HG03558 (cell line): ENCODE data around the gene ENO2.
A peak's percentile ranks its signal among the peaks of the same experiment; 100 is the strongest.
"Not testable (repeated sequence)": the region's sequence is repeated elsewhere in the genome, so short reads cannot be mapped to it uniquely, and the experiment has no call there.

Experiments
- ATAC-seq: cut with Tn5 transposase; IDR thresholded peaks from one replicate; pipeline ENCODE4 v1.9.1; 2021; ENCODE audit warnings: moderate number of reproducible peaks; ENCODE audit not compliant: unreplicated experiment; ENCODE audit errors: extremely low read depth

The ENO2 gene

GRCh38 chr12:6884539-6884938 is 29.8 kb upstream of the ENO2 start:
- ATAC-seq: no peak

GRCh38 chr12:6886206-6886999 is 28.0 kb upstream of the ENO2 start:
- ATAC-seq: not testable (repeated sequence)

GRCh38 chr12:6887460-6887859 is 26.9 kb upstream of the ENO2 start:
- ATAC-seq: no peak

GRCh38 chr12:6888360-6888759 is 26.0 kb upstream of the ENO2 start:
- no peak for ATAC-seq

GRCh38 chr12:6888794-6889193 is 25.6 kb upstream of the ENO2 start:
- ATAC-seq: not testable (repeated sequence)

GRCh38 chr12:6889775-6890573 is 24.4 kb upstream of the ENO2 start:
- not testable (repeated sequence) for ATAC-seq

- ATAC-seq: peak; percentile 86
Measured at GRCh38 chr12:6890789-6891645, 23.4 kb upstream of the ENO2 start.

GRCh38 chr12:6891646-6892001 is 22.8 kb upstream of the ENO2 start:
- no peak for ATAC-seq

- not testable (repeated sequence) for ATAC-seq
Measured at GRCh38 chr12:6892683-6893082, 21.7 kb upstream of the ENO2 start.

GRCh38 chr12:6894321-6894720 is 20.1 kb upstream of the ENO2 start:
- ATAC-seq: no peak

GRCh38 chr12:6896846-6897435 is 17.4 kb upstream of the ENO2 start:
- no peak for ATAC-seq

- ATAC-seq: no peak
Measured at GRCh38 chr12:6899427-6899826, 15.0 kb upstream of the ENO2 start.

GRCh38 chr12:6899837-6900519 is 14.4 kb upstream of the ENO2 start:
- no peak for ATAC-seq

- no peak for ATAC-seq
Measured at GRCh38 chr12:6902448-6902847, 11.9 kb upstream of the ENO2 start.

GRCh38 chr12:6903722-6904121 is 10.7 kb upstream of the ENO2 start:
- ATAC-seq: no peak

- ATAC-seq: no peak
Measured at GRCh38 chr12:6904280-6905276, 9.8 kb upstream of the ENO2 start, which contains the start of gene LRRC23. LRRC23 (plus strand) TSS chr12:6904822; CDS start chr12:6905634, 812 bp downstream.

GRCh38 chr12:6905414-6906040 is 8.9 kb upstream of the ENO2 start:
- no peak for ATAC-seq

- ATAC-seq: not testable (repeated sequence)
Measured at GRCh38 chr12:6908141-6908540, 6.2 kb upstream of the ENO2 start.
